ENCODE measurements around the gene GPBAR1.
"Not testable (repeated sequence)": the region's sequence is repeated elsewhere in the genome, so short reads cannot be mapped to it uniquely, and the experiment has no call there.

Gene GPBAR1

DNA sequence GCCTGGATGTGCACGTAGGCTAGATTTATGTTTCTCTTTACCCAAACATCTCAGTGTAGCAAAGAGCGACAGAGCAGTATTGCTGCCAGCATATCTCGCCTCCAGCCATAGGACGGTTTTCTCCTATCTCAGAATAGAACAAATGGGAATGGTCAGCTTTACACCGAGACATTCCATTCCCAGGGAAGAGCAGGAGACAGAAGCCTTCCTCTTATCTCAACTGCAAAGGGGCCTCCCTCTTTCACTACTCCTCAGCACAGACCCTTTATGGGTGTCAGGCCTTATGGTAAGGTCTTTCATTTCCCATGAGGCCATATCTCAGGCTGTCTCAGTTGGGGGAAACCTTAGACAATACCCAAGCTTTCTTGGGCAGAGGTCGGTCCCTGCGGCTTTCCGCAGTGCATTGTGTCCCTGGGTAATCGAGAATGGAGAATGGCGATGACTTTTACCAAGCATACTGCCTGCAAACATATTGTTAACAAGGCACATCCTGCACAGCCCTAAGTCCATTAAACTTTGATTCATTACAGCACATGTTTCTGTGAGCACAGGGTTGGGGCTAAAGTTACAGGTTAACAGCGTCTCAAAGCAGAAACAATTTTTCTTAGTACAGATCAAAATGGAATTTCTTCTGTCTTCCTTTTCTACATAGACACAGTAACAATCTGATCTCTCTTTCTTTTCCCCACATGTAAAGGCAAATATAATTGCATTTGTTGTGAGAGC lies 50.9 kb downstream of the GPBAR1 start:
- DNase-seq: not testable (repeated sequence)

DNA sequence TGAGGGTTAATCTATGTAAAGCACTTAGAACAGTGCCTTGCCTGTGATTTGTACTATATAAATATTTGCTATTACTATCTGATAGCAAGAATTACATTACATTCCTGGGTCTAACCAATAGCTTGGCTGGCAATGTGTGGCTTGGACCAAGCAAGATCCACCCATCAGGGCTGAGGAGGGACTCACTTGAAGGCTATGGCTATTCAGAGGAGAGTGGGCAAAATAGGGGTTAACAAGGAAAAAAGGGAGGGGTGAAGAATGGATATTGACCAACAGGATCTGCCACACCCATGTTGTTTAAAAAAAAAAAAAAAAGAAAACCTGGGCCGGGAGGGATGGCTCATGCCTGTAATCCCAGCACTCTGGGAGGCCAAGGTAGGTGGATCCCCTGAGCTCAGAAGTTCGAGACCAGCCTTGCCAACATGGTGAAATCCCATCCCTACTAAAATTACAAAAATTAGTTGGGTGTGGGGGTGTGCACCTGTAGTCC lies 51.5 kb downstream of the GPBAR1 start:
- no peak for DNase-seq

DNA sequence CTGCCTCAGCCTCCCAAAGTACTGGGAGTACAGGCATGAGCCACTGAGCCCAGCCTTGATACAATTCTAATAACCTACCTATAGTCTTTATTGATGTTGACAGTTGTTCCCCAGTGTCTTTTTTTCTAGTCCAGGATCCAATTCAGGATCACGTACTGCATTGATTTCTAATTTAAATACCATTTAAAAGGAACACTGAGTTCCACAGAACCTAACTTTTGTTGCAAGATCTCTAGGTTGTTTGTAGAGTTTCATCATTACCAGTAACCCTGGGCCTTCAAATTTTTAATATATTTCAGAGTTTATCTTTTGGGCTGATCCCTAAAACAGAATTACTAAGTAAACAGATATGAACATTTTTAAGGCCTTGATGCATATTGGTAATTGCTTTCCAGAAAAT lies 52.5 kb downstream of the GPBAR1 start:
- DNase-seq: no peak
